ENCODE data around the gene BAK1. TPM values are rescaled to one million over a fixed set of nuclear protein-coding genes. Genes with fewer than 3 reads are reported as not detected.

Gene BAK1
- total RNA-seq, 2 donors from 2014 or later: 6.2 to 13.6 TPM

DNA sequence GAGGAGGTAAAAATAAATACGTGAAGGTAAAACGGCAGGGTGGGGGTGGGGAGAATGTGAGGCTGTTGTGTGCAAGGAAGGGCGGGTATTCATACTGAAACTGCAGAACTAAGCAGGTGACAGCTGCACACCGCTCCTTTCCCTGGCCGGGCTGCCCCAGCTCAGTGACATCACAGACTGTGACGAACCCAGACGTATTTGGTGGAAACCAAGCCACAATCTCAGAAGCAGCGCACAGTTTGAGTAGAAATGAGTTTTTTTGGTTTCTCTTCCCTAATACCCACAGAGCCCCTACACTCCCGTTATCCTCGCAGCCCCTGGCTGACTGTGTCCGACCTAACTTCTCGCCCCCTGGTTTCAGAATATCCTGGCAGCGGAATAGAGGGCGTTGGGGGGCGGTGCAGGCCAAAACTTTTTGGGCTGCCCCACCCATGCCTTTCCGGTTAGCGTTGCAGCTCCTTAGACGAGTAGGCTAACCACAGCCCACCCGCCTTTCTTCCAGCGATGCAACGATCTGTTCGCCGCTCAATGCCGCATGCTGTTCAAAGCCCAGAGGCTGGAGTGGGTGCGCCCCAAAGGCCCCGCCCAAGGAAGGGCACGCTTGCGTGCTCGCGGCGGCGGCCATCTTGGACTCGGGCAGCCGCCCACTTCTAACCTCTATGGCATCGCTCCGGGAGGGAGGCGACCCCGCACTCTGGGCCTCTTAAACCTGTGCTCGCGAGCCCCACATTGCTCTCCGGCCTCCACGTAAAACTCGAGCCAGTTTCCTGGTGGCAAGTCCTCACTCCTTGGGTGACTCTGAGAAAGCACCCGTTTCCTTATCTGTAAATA lies 9.1 kb downstream of the BAK1 start:
- under 1% methylated on average over 44 of the region's 44 CpGs for WGBS
- DNase-seq (ENCODE audit: low spot score): peak; percentile 72
- TF ChIP-seq POLR2AphosphoS5 (IDR thresholded peaks at IDR 0.05) (peak; percentile 83), POLR2A (IDR thresholded peaks at IDR 0.05) (peak; percentile 22)
- TF ChIP-seq, protein P1, sequence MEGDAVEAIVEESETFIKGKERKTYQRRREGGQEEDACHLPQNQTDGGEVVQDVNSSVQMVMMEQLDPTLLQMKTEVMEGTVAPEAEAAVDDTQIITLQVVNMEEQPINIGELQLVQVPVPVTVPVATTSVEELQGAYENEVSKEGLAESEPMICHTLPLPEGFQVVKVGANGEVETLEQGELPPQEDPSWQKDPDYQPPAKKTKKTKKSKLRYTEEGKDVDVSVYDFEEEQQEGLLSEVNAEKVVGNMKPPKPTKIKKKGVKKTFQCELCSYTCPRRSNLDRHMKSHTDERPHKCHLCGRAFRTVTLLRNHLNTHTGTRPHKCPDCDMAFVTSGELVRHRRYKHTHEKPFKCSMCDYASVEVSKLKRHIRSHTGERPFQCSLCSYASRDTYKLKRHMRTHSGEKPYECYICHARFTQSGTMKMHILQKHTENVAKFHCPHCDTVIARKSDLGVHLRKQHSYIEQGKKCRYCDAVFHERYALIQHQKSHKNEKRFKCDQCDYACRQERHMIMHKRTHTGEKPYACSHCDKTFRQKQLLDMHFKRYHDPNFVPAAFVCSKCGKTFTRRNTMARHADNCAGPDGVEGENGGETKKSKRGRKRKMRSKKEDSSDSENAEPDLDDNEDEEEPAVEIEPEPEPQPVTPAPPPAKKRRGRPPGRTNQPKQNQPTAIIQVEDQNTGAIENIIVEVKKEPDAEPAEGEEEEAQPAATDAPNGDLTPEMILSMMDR (IDR thresholded peaks at IDR 0.05): no peak
- Histone ChIP-seq H3K27ac (peak overlapping the region; percentile 76 to 80), H3K36me3 (peaks cover 0 to 6% of the 10 kb centered on the region in 2 donors), H3K4me1 (replicated peaks) (peaks cover 4% of the 10 kb centered on the region), H3K9me3 (no peaks in the 10 kb centered on the region), H3K27me3 (replicated peaks; ENCODE audit: insufficient read depth) (no peaks in the 10 kb centered on the region), H3K4me3 (peak overlapping the region; percentile 36 to 49)
- intact Hi-C loops (cut with DNase I): loop anchor here (10.0 kb wide), 1 partner anchor 136 kb away; no protein-coding TSS in a partner anchor

DNA sequence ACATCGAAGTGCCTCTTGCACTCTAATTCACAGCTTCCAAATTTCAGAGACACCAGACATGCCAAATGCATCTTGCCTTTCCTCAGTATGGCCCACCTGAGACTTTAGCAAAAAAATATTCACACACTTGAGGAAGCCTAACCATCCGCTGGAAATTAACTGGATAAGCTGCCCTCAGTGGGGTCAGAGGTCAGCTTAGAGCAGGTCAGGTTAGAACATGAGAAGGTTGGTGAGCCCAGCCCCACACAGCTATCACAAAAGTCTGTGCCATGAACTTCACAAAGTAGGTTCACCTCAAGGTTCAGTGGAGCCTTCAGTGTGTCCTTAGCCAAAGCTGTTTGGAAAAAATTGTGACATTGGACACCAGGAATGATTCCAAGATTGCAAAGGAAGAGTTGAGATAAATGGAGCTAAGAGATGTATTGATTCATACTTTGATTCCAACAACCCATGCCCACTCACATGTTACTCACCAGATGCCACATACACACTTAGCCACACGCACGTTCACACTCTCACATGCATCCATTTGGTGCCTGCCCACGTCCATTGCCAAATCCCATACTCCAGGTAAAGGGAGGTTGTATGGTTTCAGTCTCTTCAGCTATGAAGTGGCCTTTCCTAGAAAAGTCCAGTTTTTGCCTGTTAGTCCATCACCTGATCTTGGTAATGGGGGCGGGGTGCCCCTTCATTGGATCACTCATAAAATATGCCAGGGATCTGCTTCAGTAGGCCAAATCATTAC lies 11.1 kb downstream of the BAK1 start:
- peaks cover 4% of the 10 kb centered on the region for H3K4me1 ChIP-seq (replicated peaks)
- H3K4me3 ChIP-seq: no peak overlapping the region
- WGBS: 94% methylated on average over 6 of the region's 6 CpGs
- intact Hi-C loops (cut with DNase I): no loop called here
- DNase-seq (ENCODE audit: low spot score): no peak
- H3K9me3 ChIP-seq: no peaks in the 10 kb centered on the region
- no peak overlapping the region for H3K27ac ChIP-seq
- no peaks in the 10 kb centered on the region for H3K27me3 ChIP-seq (replicated peaks; ENCODE audit: insufficient read depth)
- no peak for TF ChIP-seq POLR2A (IDR thresholded peaks at IDR 0.05)
- TF ChIP-seq, protein P1 (IDR thresholded peaks at IDR 0.05): no peak
- no peak for TF ChIP-seq POLR2AphosphoS5 (IDR thresholded peaks at IDR 0.05)
- H3K36me3 ChIP-seq: no peaks in the 10 kb centered on the region

GRCh38 chr6:33567836-33568235 lies 12.2 kb downstream of the BAK1 start:
- Histone ChIP-seq H3K27ac (no peak overlapping the region), H3K36me3 (no peaks in the 10 kb centered on the region), H3K27me3 (replicated peaks; ENCODE audit: insufficient read depth) (no peaks in the 10 kb centered on the region), H3K4me1 (replicated peaks) (peaks cover 4% of the 10 kb centered on the region), H3K9me3 (no peaks in the 10 kb centered on the region), H3K4me3 (no peak overlapping the region)
- no peak for DNase-seq (ENCODE audit: low spot score)
- 33% methylated on average over 7 of the region's 8 CpGs for WGBS
- TF ChIP-seq POLR2A (IDR thresholded peaks at IDR 0.05): no peak
- TF ChIP-seq, protein P1 (IDR thresholded peaks at IDR 0.05): no peak
- no peak for TF ChIP-seq POLR2AphosphoS5 (IDR thresholded peaks at IDR 0.05)
- intact Hi-C loops (cut with DNase I): no loop called here

DNA sequence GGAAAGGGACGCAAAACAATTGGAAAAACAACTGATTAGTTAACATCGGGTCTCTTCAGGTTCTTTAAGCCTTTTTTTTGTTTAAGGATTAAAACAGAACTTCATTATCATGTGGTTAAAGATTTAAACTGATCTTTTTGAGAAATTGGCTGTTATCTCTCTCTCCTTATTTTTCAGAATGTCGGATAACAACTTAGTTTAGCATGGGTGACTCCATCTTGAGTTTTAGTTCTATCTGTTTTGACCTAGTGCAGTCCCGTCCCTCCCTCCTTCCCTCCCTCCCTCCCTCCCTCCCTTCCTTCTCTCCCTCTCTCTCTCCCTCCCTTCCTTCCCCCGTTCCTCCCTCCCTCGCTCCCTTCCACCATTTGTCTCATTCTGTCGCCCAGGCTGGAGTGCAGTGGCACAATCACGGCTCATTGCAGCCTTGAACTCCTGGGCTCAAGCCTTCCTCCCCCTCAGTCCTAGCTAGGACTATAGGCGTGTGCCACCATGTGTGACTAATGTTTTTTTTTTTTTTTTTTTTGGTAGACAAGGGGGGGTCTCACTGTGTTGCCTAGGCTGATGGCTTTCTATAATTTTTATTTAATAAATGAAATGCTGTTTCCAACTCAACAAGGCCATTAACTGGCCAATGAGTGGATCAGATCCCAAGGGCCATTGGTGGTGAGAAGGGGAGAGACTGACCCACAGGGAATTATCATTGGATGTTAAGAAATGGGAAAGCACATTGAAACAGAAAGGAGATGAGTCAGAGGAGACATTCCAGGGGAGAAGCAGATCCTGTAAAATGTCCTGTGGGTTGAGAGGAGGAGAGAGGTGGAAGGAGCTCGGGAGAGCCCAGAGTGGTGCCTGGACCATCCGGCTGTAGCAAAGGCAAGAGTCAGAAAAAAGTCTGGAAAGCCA lies 13.6 kb downstream of the BAK1 start:
- Histone ChIP-seq H3K4me1 (replicated peaks) (peaks cover 4% of the 10 kb centered on the region), H3K36me3 (no peaks in the 10 kb centered on the region), H3K4me3 (no peak overlapping the region), H3K27me3 (replicated peaks; ENCODE audit: insufficient read depth) (no peaks in the 10 kb centered on the region), H3K27ac (no peak overlapping the region), H3K9me3 (no peaks in the 10 kb centered on the region)
- DNase-seq (ENCODE audit: low spot score): no peak
- intact Hi-C loops (cut with DNase I): no loop called here
- WGBS: 78% methylated on average over 11 of the region's 11 CpGs
- no peak for TF ChIP-seq POLR2AphosphoS5 (IDR thresholded peaks at IDR 0.05)
- no peak for TF ChIP-seq POLR2A (IDR thresholded peaks at IDR 0.05)
- TF ChIP-seq, protein P1 (IDR thresholded peaks at IDR 0.05): no peak

All from prostate gland (tissue), 2 donors.